ENCODE data around the gene DNMT3A. TPM values are rescaled to one million over a fixed set of nuclear protein-coding genes. Genes with fewer than 3 reads are reported as not detected.

Gene DNMT3A
- total and polyA plus RNA-seq, 2 donors (not counting 3 experiments of a cell fraction or from before 2014, with no cell fraction given): 23.3 to 71.7 TPM

- no peak for FAIRE-seq
- no peak overlapping the region for H3K4me2 ChIP-seq (ENCODE audit: insufficient read depth, low read length)
- no peak overlapping the region for H3K27ac ChIP-seq (ENCODE audit: insufficient read depth, low read depth, low read length)
- no peaks in the 10 kb centered on the region for H3K27me3 ChIP-seq (ENCODE audit: control insufficient read depth in 2 of 2, insufficient read depth in 2 of 2, low read length in 2 of 2)
- H3K4me1 ChIP-seq (ENCODE audit: control insufficient read depth, extremely low read depth, insufficient read depth, low read length): no peaks in the 10 kb centered on the region
- CTCF ChIA-PET: interaction anchor here (1.3 kb wide), 1 partner anchor 40 kb away, joined by 5 read pairs; no protein-coding TSS in a partner anchor
- H3K79me2 ChIP-seq (ENCODE audit: control insufficient read depth, insufficient read depth, low read length): no peaks in the 10 kb centered on the region
- POLR2A ChIA-PET: no interaction called here
- BruUV-seq (replicated peaks): no TSS peak
- no peak for DNase-seq (ENCODE audit: low read depth, low spot score)
- no peaks in the 10 kb centered on the region for H4K20me1 ChIP-seq (replicated peaks; ENCODE audit: control insufficient read depth, extremely low read depth, insufficient read depth, low read length)
- H3K36me3 ChIP-seq (ENCODE audit: control insufficient read depth in 2 of 2, extremely low read depth in 1 of 2, insufficient read depth in 2 of 2, low read length in 2 of 2): peaks cover 0 to 4% of the 10 kb centered on the region in 2 experiments
- H2AFZ ChIP-seq (ENCODE audit: low read depth, low read length): no peak overlapping the region
- H3K9me3 ChIP-seq (replicated peaks; ENCODE audit: control insufficient read depth, insufficient read depth, low read length): no peaks in the 10 kb centered on the region
- H3K4me3 ChIP-seq (replicated peaks in 1 of 3; ENCODE audit: insufficient read depth in 1 of 3, low read depth in 1 of 3, low read length in 3 of 3): no peak overlapping the region
- no peaks in the 10 kb centered on the region for H3K9me1 ChIP-seq (replicated peaks; ENCODE audit: control insufficient read depth, extremely low read depth, insufficient read depth, low read length)
- no peak for TF ChIP-seq FOS (IDR thresholded peaks at IDR 0.05; ENCODE audit: borderline replicate concordance, insufficient read depth, low read length)
- TF ChIP-seq MYC (IDR thresholded peaks at IDR 0.05; ENCODE audit: low read depth, low read length): no peak
- TF ChIP-seq MAX (IDR thresholded peaks at IDR 0.05; ENCODE audit: insufficient read depth, insufficient read length): no peak
- no peak for TF ChIP-seq EZH2 (IDR thresholded peaks at IDR 0.05; ENCODE audit: borderline replicate concordance, low read depth, low read length, severe bottlenecking)
- no peak for TF ChIP-seq JUN (IDR thresholded peaks at IDR 0.05; ENCODE audit: borderline replicate concordance, insufficient read depth, insufficient read length, low read depth)
- TF ChIP-seq CTCF (IDR thresholded peaks at IDR 0.05; ENCODE audit: extremely low read depth in 1 of 2, insufficient read depth in 1 of 2, low read depth in 1 of 2, low read length in 2 of 2): no peak
- TF ChIP-seq POLR2A (IDR thresholded peaks at IDR 0.05; ENCODE audit: low read depth, low read length): no peak
- dilution Hi-C loops (cut with MboI; ENCODE audit: extremely low pct_ligation_motif_present, low sequenced_read_pairs) (no loop called here), intact Hi-C loops (cut with micrococcal nuclease) (no loop called here)
- no peak overlapping the region for H3K9ac ChIP-seq (replicated peaks; ENCODE audit: extremely low read depth, insufficient read depth, low read length)
These were observed 19.4 kb downstream of the DNMT3A start for GRCh38 chr2:25322312-25322711.
